Neuronal stem cell (in vitro differentiated cells): ENCODE measurements around the gene MAPK4.

Experiments used
- DNase-seq: peaks from one replicate; pipeline ENCODE4 v3.0.0-alpha.2; 2013; ENCODE audit warnings: low spot score
- H2AFZ ChIP-seq: one replicate; pipeline ENCODE4 v1.6.1; 2013; ENCODE audit warnings: mild to moderate bottlenecking, low read length, inconsistent platforms
- H2AK5ac ChIP-seq: 2 replicates; pipeline ENCODE4 v1.6.1; 2013; ENCODE audit warnings: low read depth, mild to moderate bottlenecking, inconsistent platforms, low read length, moderate library complexity, mixed read lengths
- H2BK120ac ChIP-seq: 2 replicates; pipeline ENCODE4 v1.6.1; 2013; ENCODE audit warnings: low read depth, mild to moderate bottlenecking, inconsistent platforms, low read length, moderate library complexity, mixed read lengths
- H2BK12ac ChIP-seq: one replicate; pipeline ENCODE4 v1.6.1; 2013; ENCODE audit warnings: low read length, inconsistent platforms
- H2BK15ac ChIP-seq: 2 replicates; pipeline ENCODE4 v1.6.1; 2013; ENCODE audit warnings: mild to moderate bottlenecking, low read length, inconsistent platforms, mixed read lengths
- H2BK5ac ChIP-seq: one replicate; pipeline ENCODE4 v1.6.1; 2013; ENCODE audit warnings: inconsistent platforms, mild to moderate bottlenecking, low read length, moderate library complexity
- H3K14ac ChIP-seq: one replicate; pipeline ENCODE4 v1.6.1; 2013; ENCODE audit warnings: low read length, inconsistent platforms
- H3K18ac ChIP-seq: 2 replicates; pipeline ENCODE4 v1.6.1; 2013; ENCODE audit warnings: low read length, inconsistent platforms
- H3K23ac ChIP-seq: 2 replicates; pipeline ENCODE4 v1.6.1; 2013; ENCODE audit warnings: low read depth, mild to moderate bottlenecking, mixed read lengths, low read length, inconsistent platforms; ENCODE audit not compliant: poor library complexity
- H3K27ac ChIP-seq: replicated peaks from 3 replicates; pipeline ENCODE4 v1.5.1; 2013; ENCODE audit warnings: low read length, inconsistent platforms
- H3K27me3 ChIP-seq, 3 experiments: 2 replicates each; pipeline ENCODE4 v1.6.1; 2013; ENCODE audit warnings: low read length in 3 of 3, mild to moderate bottlenecking in 2 of 3, inconsistent platforms in 1 of 3, low read depth in 1 of 3, mixed read lengths in 1 of 3, moderate library complexity in 1 of 3; ENCODE audit not compliant: control insufficient read depth in 3 of 3, insufficient read depth in 3 of 3
- H3K36me3 ChIP-seq, 2 donors: replicated peaks in 1 of 2; 2 replicates each; pipeline ENCODE4 v1.6.1; 2013; ENCODE audit warnings: low read length in 2 of 2; ENCODE audit not compliant: control insufficient read depth in 2 of 2, insufficient read depth in 2 of 2
- H3K4ac ChIP-seq: 2 replicates; pipeline ENCODE4 v1.6.1; 2013; ENCODE audit warnings: inconsistent platforms, mild to moderate bottlenecking, low read length, moderate library complexity
- H3K4me1 ChIP-seq, 2 donors: 1 replicate in 1 of 2; 2 replicates in 1 of 2; pipeline ENCODE4 v1.6.1; 2013; ENCODE audit warnings: low read length in 2 of 2, low read depth in 1 of 2; ENCODE audit not compliant: control insufficient read depth in 2 of 2, insufficient read depth in 1 of 2
- H3K4me2 ChIP-seq: one replicate; pipeline ENCODE4 v1.6.1; 2013; ENCODE audit warnings: mild to moderate bottlenecking, low read length, inconsistent platforms; ENCODE audit not compliant: insufficient read depth, poor library complexity, severe bottlenecking
- H3K4me3 ChIP-seq, 2 donors: 2 replicates each; pipeline ENCODE4 v1.5.1; 2013; ENCODE audit warnings: low read length in 2 of 2, mild to moderate bottlenecking in 2 of 2, inconsistent platforms in 1 of 2, moderate library complexity in 1 of 2
- H3K79me1 ChIP-seq: one replicate; pipeline ENCODE4 v1.6.1; 2013; ENCODE audit warnings: low read depth, mild to moderate bottlenecking, inconsistent platforms, low read length, moderate library complexity
- H3K9ac ChIP-seq: one replicate; pipeline ENCODE4 v1.6.1; 2013; ENCODE audit warnings: mild to moderate bottlenecking, low read depth, low read length, inconsistent platforms; ENCODE audit not compliant: poor library complexity
- H3K9me3 ChIP-seq, 2 donors: replicated peaks in 1 of 2; 2 replicates each; pipeline versions ENCODE3 to v1.6.1; 2013; ENCODE audit warnings: low read length in 2 of 2, mild to moderate bottlenecking in 2 of 2, inconsistent platforms in 1 of 2, low read depth in 1 of 2, mixed read lengths in 1 of 2, moderate library complexity in 1 of 2; ENCODE audit not compliant: control insufficient read depth in 2 of 2, insufficient read depth in 1 of 2
- H4K8ac ChIP-seq: one replicate; pipeline ENCODE4 v1.6.1; 2013; ENCODE audit warnings: low read depth, mild to moderate bottlenecking, inconsistent platforms, low read length, moderate library complexity
- H4K91ac ChIP-seq: one replicate; pipeline ENCODE4 v1.6.1; 2013; ENCODE audit warnings: low read length, low read depth, mild to moderate bottlenecking, inconsistent platforms; ENCODE audit not compliant: poor library complexity
- WGBS, 2 donors: extraction: QIAGEN DNeasy Blood & Tissue Kit; methylation state at CpG; one replicate each; pipeline ENCODE4 v1.1.7; 2013; ENCODE audit warnings: missing lambda C conversion rate in 2 of 2, mixed read lengths in 1 of 2; ENCODE audit not compliant: insufficient read length in 2 of 2, insufficient replicate concordance in 1 of 2; ENCODE audit errors: extremely low coverage in 2 of 2; 5-methylcytosine and 5-hydroxymethylcytosine counted together

The MAPK4 gene

DNA sequence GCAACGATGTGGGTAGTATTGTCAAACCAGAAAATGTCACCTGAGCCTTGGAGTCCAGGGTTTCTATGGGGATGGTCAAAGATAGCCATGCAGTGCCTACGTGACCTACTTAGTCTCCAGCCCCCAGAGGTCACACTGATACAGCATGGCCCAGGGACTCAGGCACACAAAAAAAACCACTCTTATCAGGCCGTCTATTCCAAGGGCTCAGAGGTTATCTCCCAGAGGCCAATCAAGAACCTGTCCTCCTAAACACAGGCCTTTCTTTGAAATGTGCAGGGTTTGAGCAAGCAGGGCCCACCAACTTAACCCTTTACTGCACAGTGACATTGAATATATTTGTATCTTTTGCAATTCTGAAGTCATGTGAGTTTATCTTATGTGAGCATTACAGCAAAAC, 177.2 kb downstream of the MAPK4 start:
- H2BK120ac ChIP-seq, result no peak overlapping the region
- H3K9ac ChIP-seq, result no peak overlapping the region
- H3K14ac ChIP-seq, result no peak overlapping the region
- H3K23ac ChIP-seq, result no peak overlapping the region
- H2AK5ac ChIP-seq, result no peak overlapping the region
- WGBS, 2 donors, result no CpG with 5 or more reads among the region's 3 CpGs
- no peak overlapping the region for H3K4me2 ChIP-seq
- H4K8ac ChIP-seq, result no peak overlapping the region
- no peak overlapping the region for H3K27ac ChIP-seq
- no peak overlapping the region for H3K4ac ChIP-seq
- no peak overlapping the region for H3K18ac ChIP-seq
- no peak overlapping the region for H2BK15ac ChIP-seq
- H2BK12ac ChIP-seq, result no peak overlapping the region
- H2AFZ ChIP-seq, result no peak overlapping the region
- DNase-seq, result no peak
- H3K9me3 ChIP-seq, result no peaks in the 10 kb centered on the region
- H3K4me1 ChIP-seq, result peaks cover 0 to 3% of the 10 kb centered on the region in 2 donors
- H3K27me3 ChIP-seq, result no peaks in the 10 kb centered on the region
- no peaks in the 10 kb centered on the region for H3K79me1 ChIP-seq
- no peak overlapping the region for H2BK5ac ChIP-seq
- no peaks in the 10 kb centered on the region for H3K36me3 ChIP-seq
- no peak overlapping the region for H4K91ac ChIP-seq
- no peak overlapping the region for H3K4me3 ChIP-seq

DNA sequence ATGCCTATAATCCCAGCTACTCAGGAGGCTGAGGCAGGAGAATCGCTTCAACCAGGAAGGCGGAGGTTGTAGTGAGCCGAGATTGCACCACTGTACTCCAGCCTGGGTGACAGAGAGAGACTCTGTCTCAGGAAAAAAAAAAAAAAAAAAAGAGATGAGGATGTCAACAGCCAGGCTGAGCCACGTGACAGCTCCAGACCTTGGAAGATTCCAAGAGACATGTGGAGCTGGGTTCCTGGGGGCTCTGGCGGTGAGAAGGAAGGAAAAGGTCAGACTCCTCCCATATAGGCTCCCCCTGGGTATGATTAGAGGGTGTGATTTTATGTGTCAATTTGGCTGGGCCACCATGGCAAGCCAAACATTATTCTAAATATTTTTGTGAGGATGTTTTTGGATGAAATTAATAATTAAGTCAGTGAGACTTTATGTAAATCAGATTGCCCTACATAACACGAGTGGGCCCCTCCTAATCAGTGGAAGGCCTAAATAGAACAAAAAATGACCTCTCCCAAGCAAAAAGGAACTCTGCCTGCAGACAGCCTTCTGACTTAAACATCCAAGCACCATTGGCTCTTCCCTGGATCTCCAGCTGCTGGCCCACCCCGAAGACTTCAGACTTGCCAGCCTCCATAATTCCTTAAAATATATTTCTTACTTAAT, 178.3 kb downstream of the MAPK4 start:
- Histone ChIP-seq H2BK15ac (no peak overlapping the region), H3K9ac (no peak overlapping the region), H3K4ac (no peak overlapping the region), H3K4me1 (peaks cover 0 to 3% of the 10 kb centered on the region in 2 donors), H3K4me2 (no peak overlapping the region), H3K4me3 (no peak overlapping the region), H3K79me1 (no peaks in the 10 kb centered on the region), H2BK120ac (no peak overlapping the region), H4K8ac (no peak overlapping the region), H3K27me3 (no peaks in the 10 kb centered on the region), H4K91ac (no peak overlapping the region), H2BK12ac (no peak overlapping the region), H3K23ac (no peak overlapping the region), H3K27ac (no peak overlapping the region), H3K18ac (no peak overlapping the region), H2AK5ac (no peak overlapping the region), H3K9me3 (no peaks in the 10 kb centered on the region), H3K14ac (no peak overlapping the region), H2BK5ac (no peak overlapping the region), H2AFZ (no peak overlapping the region), H3K36me3 (no peaks in the 10 kb centered on the region)
- DNase-seq, result no peak
- WGBS, 2 donors, result no CpG with 5 or more reads among the region's 7 CpGs

DNA sequence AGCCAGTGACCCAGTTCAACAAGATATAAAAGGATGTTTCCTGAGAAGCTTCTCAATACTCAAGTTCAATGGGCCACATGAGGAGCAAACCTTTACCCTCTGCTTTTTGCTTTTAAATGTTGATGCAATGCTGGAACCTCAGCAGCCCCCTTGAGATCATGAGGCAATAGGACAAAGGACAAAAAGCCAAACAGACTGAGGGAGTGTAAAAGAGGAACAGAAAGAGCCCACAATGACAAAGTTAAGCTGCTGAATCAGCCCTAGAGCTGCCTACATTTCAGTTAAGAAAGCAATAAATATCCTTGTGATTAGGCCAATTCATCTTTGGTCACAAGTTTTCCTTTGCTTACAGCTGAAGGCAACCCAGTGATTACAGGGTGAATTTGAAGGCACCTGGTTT, 183.1 kb downstream of the MAPK4 start:
- no peak for DNase-seq
- H2BK120ac ChIP-seq, result no peak overlapping the region
- no peak overlapping the region for H3K14ac ChIP-seq
- no peak overlapping the region for H3K23ac ChIP-seq
- H3K4ac ChIP-seq, result no peak overlapping the region
- H3K27ac ChIP-seq, result no peak overlapping the region
- H4K8ac ChIP-seq, result no peak overlapping the region
- H2BK5ac ChIP-seq, result no peak overlapping the region
- no peak overlapping the region for H2AK5ac ChIP-seq
- H3K4me3 ChIP-seq, result no peak overlapping the region
- peaks cover 0 to 2% (median 0%) of the 10 kb centered on the region in 3 experiments for H3K27me3 ChIP-seq
- H3K9me3 ChIP-seq, result peaks cover 0 to 5% of the 10 kb centered on the region in 2 donors
- H4K91ac ChIP-seq, result no peak overlapping the region
- no peak overlapping the region for H3K9ac ChIP-seq
- H2BK15ac ChIP-seq, result no peak overlapping the region
- no peaks in the 10 kb centered on the region for H3K36me3 ChIP-seq
- H2BK12ac ChIP-seq, result no peak overlapping the region
- no peak overlapping the region for H3K4me2 ChIP-seq
- H2AFZ ChIP-seq, result no peak overlapping the region
- no peaks in the 10 kb centered on the region for H3K4me1 ChIP-seq
- no peaks in the 10 kb centered on the region for H3K79me1 ChIP-seq
- no peak overlapping the region for H3K18ac ChIP-seq

GRCh38 chr18:50744253-50744652, 184.4 kb downstream of the MAPK4 start:
- Histone ChIP-seq H3K27me3 (peaks cover 0 to 2% (median 0%) of the 10 kb centered on the region in 3 experiments), H3K4me1 (peaks cover 7 to 12% of the 10 kb centered on the region in 2 donors), H4K8ac (no peak overlapping the region), H3K4me3 (no peak overlapping the region), H2BK12ac (no peak overlapping the region), H3K23ac (no peak overlapping the region), H2AFZ (no peak overlapping the region), H2AK5ac (no peak overlapping the region), H3K4ac (no peak overlapping the region), H2BK120ac (no peak overlapping the region), H3K9ac (no peak overlapping the region), H3K18ac (no peak overlapping the region), H3K36me3 (no peaks in the 10 kb centered on the region), H3K79me1 (no peaks in the 10 kb centered on the region), H3K4me2 (no peak overlapping the region), H4K91ac (no peak overlapping the region), H2BK5ac (no peak overlapping the region), H3K14ac (no peak overlapping the region), H2BK15ac (no peak overlapping the region), H3K27ac (no peak overlapping the region), H3K9me3 (peaks cover 0 to 5% of the 10 kb centered on the region in 2 donors)
- no peak for DNase-seq
- no CpG with 5 or more reads among the region's 4 CpGs for WGBS, 2 donors
